Measurements from ENCODE around the gene CCDC157. TPM values are rescaled to one million over a fixed set of nuclear protein-coding genes. Genes with fewer than 3 reads are reported as not detected.

Gene CCDC157
- total and polyA plus RNA-seq, 10 of the 15 experiments (the other 5 are each of a cell fraction or from before 2014, with no cell fraction given), result 0.10 to 2.8 (median 1.2) TPM

DNA sequence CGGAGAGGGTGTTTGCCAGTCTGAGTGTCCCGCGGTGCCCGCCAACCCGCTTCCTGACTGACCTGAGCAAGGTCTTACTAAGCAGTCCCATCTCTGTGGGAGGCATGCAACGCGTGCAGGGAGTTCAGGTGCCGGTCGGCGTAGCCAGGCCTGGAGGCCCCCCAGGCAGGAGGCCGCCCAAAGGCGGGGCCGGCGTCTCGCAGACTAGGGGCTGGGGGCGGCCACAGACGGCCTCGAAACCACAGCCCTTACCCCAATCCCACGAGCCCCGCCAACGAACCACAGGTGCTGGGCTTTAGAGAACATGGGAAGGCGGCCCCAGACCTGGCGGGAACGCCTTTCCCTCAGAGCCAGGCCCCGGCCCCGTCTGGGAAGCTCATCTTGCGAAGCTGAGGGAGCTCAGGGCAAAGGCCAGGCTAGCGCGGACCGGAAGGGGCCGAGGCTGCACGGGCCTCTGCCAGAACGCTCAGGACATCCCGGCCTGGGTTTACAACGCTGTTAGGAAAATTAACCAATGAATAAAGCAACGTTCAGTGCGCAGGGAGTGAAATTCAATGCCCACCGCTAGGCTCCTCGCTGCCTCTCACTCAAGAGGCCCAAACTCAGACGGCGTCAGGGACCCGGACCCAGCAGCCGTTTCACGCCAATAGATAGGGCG lies 66.6 kb downstream of the CCDC157 start:
- peak; percentile 51 for ATAC-seq
- Histone ChIP-seq H3K4me1 (ENCODE audit: control insufficient read depth, insufficient read depth, low read length) (peaks cover 22% of the 10 kb centered on the region), H2AFZ (ENCODE audit: control insufficient read depth, low read depth, low read length) (peak overlapping the region; percentile 84), H3K27ac (ENCODE audit: control insufficient read depth, insufficient read depth) (peak overlapping the region; percentile 91), H3K27me3 (replicated peaks in 1 of 2; ENCODE audit: control insufficient read depth in 2 of 2, insufficient read depth in 2 of 2, low read length in 1 of 2) (no peaks in the 10 kb centered on the region), H4K20me1 (ENCODE audit: control insufficient read depth, insufficient read depth) (no peaks in the 10 kb centered on the region), H3K9me3 (replicated peaks; ENCODE audit: control insufficient read depth, insufficient read depth, low read length) (no peaks in the 10 kb centered on the region; the same call in 2 of the 3 replicates), H3K36me3 (ENCODE audit: control insufficient read depth in 2 of 2, insufficient read depth in 2 of 2, low read length in 1 of 2) (peaks cover 0 to 21% of the 10 kb centered on the region in 2 experiments; a peak in 2 of 4 replicates), H3K4me3 (peak overlapping the region; percentile 86), H3K79me2 (ENCODE audit: control insufficient read depth, insufficient read depth, low read length) (peaks cover 45% of the 10 kb centered on the region), H3K9ac (ENCODE audit: control insufficient read depth, insufficient read depth, low read length) (peak overlapping the region; percentile 87), H3K4me2 (ENCODE audit: control insufficient read depth, insufficient read depth) (peak overlapping the region; percentile 83)
- intact Hi-C loops (cut with micrococcal nuclease; ENCODE audit: unreplicated experiment), result no loop called here
- CTCF ChIA-PET, result interaction anchor here (0.6 to 7.5 kb wide), 15 partner anchors 10 to 182 kb away, joined by 3 to 172 read pairs (median 4); partner anchors contain the start of genes CASTOR1, CCDC157, RNF215 and SEC14L2
- POLR2A ChIA-PET, result interaction anchor here (0.6 to 6.4 kb wide), 26 partner anchors 9 to 313 kb away, joined by 3 to 60 read pairs (median 4); partner anchors contain the start of genes CCDC157, RNF215, SEC14L2 and SF3A1
- RAD21 ChIA-PET (ENCODE audit: unreplicated experiment), result interaction anchor here (1.0 to 7.3 kb wide), 12 partner anchors 9 to 332 kb away, joined by 3 to 137 read pairs (median 6); partner anchors contain the start of genes CASTOR1, CCDC157, RNF215 and SEC14L2
- no peak for FAIRE-seq
- no peak for DNase-seq (ENCODE audit: low read depth, low spot score)
- SMC1A ChIA-PET (ENCODE audit: uncharacterized antibody, unreplicated experiment), result interaction anchor here (0.9 to 6.0 kb wide), 19 partner anchors 11 to 184 kb away, joined by 3 to 69 read pairs (median 5); partner anchors contain the start of genes CASTOR1, SEC14L2 and TCN2
- in situ Hi-C loops (cut with MboI), result no loop called here
- BruUV-seq (replicated peaks), result TSS peak; percentile 55
- under 1% methylated on average over 45 of the region's 45 CpGs for WGBS (ENCODE audit: insufficient coverage, insufficient replicate concordance, low lambda C conversion rate, missing lambda C conversion rate)
- TF ChIP-seq, protein P1, sequence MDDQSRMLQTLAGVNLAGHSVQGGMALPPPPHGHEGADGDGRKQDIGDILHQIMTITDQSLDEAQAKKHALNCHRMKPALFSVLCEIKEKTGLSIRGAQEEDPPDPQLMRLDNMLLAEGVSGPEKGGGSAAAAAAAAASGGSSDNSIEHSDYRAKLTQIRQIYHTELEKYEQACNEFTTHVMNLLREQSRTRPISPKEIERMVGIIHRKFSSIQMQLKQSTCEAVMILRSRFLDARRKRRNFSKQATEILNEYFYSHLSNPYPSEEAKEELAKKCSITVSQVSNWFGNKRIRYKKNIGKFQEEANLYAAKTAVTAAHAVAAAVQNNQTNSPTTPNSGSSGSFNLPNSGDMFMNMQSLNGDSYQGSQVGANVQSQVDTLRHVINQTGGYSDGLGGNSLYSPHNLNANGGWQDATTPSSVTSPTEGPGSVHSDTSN (IDR thresholded peaks at IDR 0.05; ENCODE audit: insufficient replicate concordance, low read depth, low read length), result no peak
- TF ChIP-seq BHLHE40 (IDR thresholded peaks at IDR 0.05; ENCODE audit: borderline replicate concordance in 1 of 2, low read depth in 2 of 2, low read length in 1 of 2) (no peak), MEF2A (IDR thresholded peaks at IDR 0.05; ENCODE audit: insufficient read depth, low read depth, low read length) (no peak), POLR2A (IDR thresholded peaks at IDR 0.05; ENCODE audit: low read depth, low read length) (0 out of 2 replicates have a peak, but pooled peaks have one; percentile 77), EGR1 (IDR thresholded peaks at IDR 0.05; ENCODE audit: borderline replicate concordance in 1 of 2, low read depth in 2 of 2, low read length in 2 of 2) (peak in 1 of 2 experiments; percentile 12; a peak in 1 of 3 replicates), RUNX3 (IDR thresholded peaks at IDR 0.05; ENCODE audit: low read length) (peak; percentile 30; the same call in 1 of the 2 replicates), ZSCAN29 (IDR thresholded peaks at IDR 0.05) (no peak), MYC (IDR thresholded peaks at IDR 0.05; ENCODE audit: insufficient read depth, insufficient read length, insufficient replicate concordance, low read length, severe bottlenecking) (no peak), ATF7 (IDR thresholded peaks at IDR 0.05; ENCODE audit: low read depth) (no peak), BCL3 (IDR thresholded peaks at IDR 0.05; ENCODE audit: borderline replicate concordance, insufficient read depth, low read depth, low read length, poor library complexity, severe bottlenecking) (no peak), POLR2AphosphoS2 (IDR thresholded peaks at IDR 0.05; ENCODE audit: low read depth, low read length) (peak; percentile 84)
- TF ChIP-seq, protein P2, sequence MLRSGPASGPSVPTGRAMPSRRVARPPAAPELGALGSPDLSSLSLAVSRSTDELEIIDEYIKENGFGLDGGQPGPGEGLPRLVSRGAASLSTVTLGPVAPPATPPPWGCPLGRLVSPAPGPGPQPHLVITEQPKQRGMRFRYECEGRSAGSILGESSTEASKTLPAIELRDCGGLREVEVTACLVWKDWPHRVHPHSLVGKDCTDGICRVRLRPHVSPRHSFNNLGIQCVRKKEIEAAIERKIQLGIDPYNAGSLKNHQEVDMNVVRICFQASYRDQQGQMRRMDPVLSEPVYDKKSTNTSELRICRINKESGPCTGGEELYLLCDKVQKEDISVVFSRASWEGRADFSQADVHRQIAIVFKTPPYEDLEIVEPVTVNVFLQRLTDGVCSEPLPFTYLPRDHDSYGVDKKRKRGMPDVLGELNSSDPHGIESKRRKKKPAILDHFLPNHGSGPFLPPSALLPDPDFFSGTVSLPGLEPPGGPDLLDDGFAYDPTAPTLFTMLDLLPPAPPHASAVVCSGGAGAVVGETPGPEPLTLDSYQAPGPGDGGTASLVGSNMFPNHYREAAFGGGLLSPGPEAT (IDR thresholded peaks at IDR 0.05; ENCODE audit: low read depth), result no peak
- TF ChIP-seq, protein P3, sequence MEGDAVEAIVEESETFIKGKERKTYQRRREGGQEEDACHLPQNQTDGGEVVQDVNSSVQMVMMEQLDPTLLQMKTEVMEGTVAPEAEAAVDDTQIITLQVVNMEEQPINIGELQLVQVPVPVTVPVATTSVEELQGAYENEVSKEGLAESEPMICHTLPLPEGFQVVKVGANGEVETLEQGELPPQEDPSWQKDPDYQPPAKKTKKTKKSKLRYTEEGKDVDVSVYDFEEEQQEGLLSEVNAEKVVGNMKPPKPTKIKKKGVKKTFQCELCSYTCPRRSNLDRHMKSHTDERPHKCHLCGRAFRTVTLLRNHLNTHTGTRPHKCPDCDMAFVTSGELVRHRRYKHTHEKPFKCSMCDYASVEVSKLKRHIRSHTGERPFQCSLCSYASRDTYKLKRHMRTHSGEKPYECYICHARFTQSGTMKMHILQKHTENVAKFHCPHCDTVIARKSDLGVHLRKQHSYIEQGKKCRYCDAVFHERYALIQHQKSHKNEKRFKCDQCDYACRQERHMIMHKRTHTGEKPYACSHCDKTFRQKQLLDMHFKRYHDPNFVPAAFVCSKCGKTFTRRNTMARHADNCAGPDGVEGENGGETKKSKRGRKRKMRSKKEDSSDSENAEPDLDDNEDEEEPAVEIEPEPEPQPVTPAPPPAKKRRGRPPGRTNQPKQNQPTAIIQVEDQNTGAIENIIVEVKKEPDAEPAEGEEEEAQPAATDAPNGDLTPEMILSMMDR (IDR thresholded peaks at IDR 0.05 in 2 of 3, conservative IDR thresholded peaks at IDR 0.05 in 1 of 3; ENCODE audit: control insufficient read depth in 2 of 3, extremely low read depth in 1 of 3, insufficient read depth in 1 of 3, low read depth in 3 of 3, low read length in 3 of 3), result no peak
- TF ChIP-seq, protein P4, sequence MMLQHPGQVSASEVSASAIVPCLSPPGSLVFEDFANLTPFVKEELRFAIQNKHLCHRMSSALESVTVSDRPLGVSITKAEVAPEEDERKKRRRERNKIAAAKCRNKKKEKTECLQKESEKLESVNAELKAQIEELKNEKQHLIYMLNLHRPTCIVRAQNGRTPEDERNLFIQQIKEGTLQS (IDR thresholded peaks at IDR 0.05; ENCODE audit: borderline replicate concordance, extremely low read depth, low read depth, low read length), result no peak
